UCSD-AML1 (cell line): ENCODE measurements around the gene PPME1.

Experiments
- DNase-seq: peaks from one replicate; lab custom pipeline; 2025; ENCODE audit not compliant: unreplicated experiment; lab: John Stamatoyannopoulos, UW

Gene PPME1

GRCh38 chr11:74225565-74225964, 54.5 kb downstream of the PPME1 start:
- no peak for DNase-seq

- DNase-seq = no peak
Observed at GRCh38 chr11:74226907-74227306, 55.8 kb downstream of the PPME1 start.

- DNase-seq = no peak
Observed at GRCh38 chr11:74232311-74232950, 61.3 kb downstream of the PPME1 start.

- DNase-seq = no peak
Observed at GRCh38 chr11:74233683-74234082, 62.6 kb downstream of the PPME1 start.

GRCh38 chr11:74235121-74235520, 64.0 kb downstream of the PPME1 start:
- DNase-seq = no peak

- DNase-seq = no peak
Observed at GRCh38 chr11:74237541-74237940, 66.5 kb downstream of the PPME1 start.

- no peak for DNase-seq
Observed at GRCh38 chr11:74238243-74238642, 67.2 kb downstream of the PPME1 start.

- DNase-seq = no peak
Observed at GRCh38 chr11:74248469-74248868, 77.4 kb downstream of the PPME1 start.

GRCh38 chr11:74249496-74249895, 78.4 kb downstream of the PPME1 start:
- DNase-seq = no peak

GRCh38 chr11:74253361-74253760, 82.3 kb downstream of the PPME1 start:
- DNase-seq = no peak

- peak; percentile 42 for DNase-seq
Observed at GRCh38 chr11:74255741-74256375, 84.8 kb downstream of the PPME1 start.

- no peak for DNase-seq
Observed at GRCh38 chr11:74256378-74257133, 85.5 kb downstream of the PPME1 start.

- no peak for DNase-seq
Observed at GRCh38 chr11:74257959-74258553, 87.0 kb downstream of the PPME1 start.

GRCh38 chr11:74262725-74263124, 91.6 kb downstream of the PPME1 start:
- no peak for DNase-seq

GRCh38 chr11:74265256-74265655, 94.2 kb downstream of the PPME1 start:
- DNase-seq = no peak

- no peak for DNase-seq
Observed at GRCh38 chr11:74267014-74267413, 95.9 kb downstream of the PPME1 start.

GRCh38 chr11:74268456-74268855, 97.4 kb downstream of the PPME1 start:
- no peak for DNase-seq

GRCh38 chr11:74269161-74269811, 98.2 kb downstream of the PPME1 start:
- DNase-seq = no peak

- no peak for DNase-seq
Observed at GRCh38 chr11:74272276-74272675, 101.2 kb downstream of the PPME1 start.

- DNase-seq = no peak
Observed at GRCh38 chr11:74276581-74276980, 105.5 kb downstream of the PPME1 start.

GRCh38 chr11:74278103-74278502, 107.0 kb downstream of the PPME1 start:
- DNase-seq = no peak
